Activated T-cell treated with anti-CD3 and anti-CD28 coated beads, Interleukin-2, amount 50 U/mL, for 4 hours (primary cell): ENCODE results near the gene CTBP1. TPM values are rescaled to one million over a fixed set of nuclear protein-coding genes. Genes with fewer than 3 reads are reported as not detected.
A peak's percentile ranks its signal among the peaks of the same experiment; 100 is the strongest.

Experiments
- ATAC-seq, 2 donors: fragments of 200-7000 bp; cut with Tn5 transposase; one replicate each; pipeline ENCODE4 v1.10.0; 2021
- DNase-seq: peaks from one replicate; pipeline ENCODE4 v3.0.0-alpha.2; 2020
- H3K27me3 Mint-ChIP-seq: one replicate; pipeline ENCODE4 v1.8.0; 2021; ENCODE audit warnings: low read depth, mixed read lengths
- H3K36me3 Mint-ChIP-seq: one replicate; pipeline ENCODE4 v1.8.0; 2022; ENCODE audit warnings: mixed read lengths; ENCODE audit not compliant: insufficient read depth
- H3K4me1 Mint-ChIP-seq: one replicate; pipeline ENCODE4 v1.8.0; 2021; ENCODE audit warnings: low read depth, mixed read lengths
- H3K4me3 Mint-ChIP-seq: one replicate; pipeline ENCODE4 v1.8.0; 2021; ENCODE audit warnings: mild to moderate bottlenecking, moderate library complexity, mixed read lengths
- H3K9me3 Mint-ChIP-seq: one replicate; pipeline ENCODE4 v1.8.0; 2021; ENCODE audit warnings: mixed read lengths
- total RNA-seq, 3 donors: library from RNA; stranded (reverse); gene quantifications; one replicate each; pipeline ENCODE4 v1.2.1, GENCODE V29; 2021

The CTBP1 gene
- total RNA-seq, 3 donors from 2014 or later: 166 to 186 (median 177) TPM

DNA sequence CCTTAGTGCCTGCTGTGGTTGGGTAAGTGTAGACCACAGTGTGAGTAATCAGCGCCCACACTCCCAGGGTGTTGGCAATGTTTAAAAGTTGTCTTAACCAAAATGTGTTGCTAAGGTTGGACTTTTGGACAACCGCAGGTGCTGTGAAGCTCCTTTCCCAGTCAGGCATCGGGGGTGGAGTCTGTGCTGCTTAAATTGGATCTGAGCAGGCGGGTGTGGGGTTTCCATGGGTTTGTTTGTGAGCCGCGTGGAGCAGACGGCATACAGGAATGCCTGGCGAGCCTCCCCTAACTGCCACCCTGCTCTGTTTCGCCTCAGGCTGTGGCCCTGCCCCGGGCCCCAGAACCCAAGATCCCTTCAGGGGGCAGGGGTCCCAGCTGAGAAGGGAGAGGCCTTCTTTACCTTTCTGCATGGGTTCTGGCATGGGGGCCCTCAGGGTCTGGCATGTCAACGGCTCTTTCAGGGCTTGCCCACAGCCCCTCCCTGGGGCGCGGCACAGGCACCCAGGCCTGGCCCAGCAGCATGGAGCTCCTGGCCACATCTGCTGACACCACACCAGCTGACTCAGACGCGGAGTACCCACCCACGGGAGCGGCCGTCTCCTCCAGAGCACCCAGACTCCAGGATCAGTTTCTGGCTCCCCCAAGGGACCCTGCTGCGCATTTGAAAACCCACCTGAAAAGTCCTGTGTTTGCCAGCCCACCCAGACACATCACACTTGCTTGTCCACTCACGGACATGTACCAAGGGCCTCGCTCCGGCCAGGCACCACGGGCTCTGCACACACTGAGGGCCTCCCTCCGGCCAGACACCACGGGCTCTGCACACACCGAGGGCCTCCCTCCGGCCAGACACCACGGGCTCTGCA, 71.4 kb downstream of the CTBP1 start:
- Mint-ChIP-seq H3K4me3 (no peak overlapping the region), H3K36me3 (peaks cover 3% of the 10 kb centered on the region), H3K27me3 (peaks cover 11% of the 10 kb centered on the region), H3K9me3 (peaks cover 16% of the 10 kb centered on the region), H3K4me1 (peaks cover 14% of the 10 kb centered on the region)
- no peak for DNase-seq
- peak; percentile 53 to 77 for ATAC-seq

DNA sequence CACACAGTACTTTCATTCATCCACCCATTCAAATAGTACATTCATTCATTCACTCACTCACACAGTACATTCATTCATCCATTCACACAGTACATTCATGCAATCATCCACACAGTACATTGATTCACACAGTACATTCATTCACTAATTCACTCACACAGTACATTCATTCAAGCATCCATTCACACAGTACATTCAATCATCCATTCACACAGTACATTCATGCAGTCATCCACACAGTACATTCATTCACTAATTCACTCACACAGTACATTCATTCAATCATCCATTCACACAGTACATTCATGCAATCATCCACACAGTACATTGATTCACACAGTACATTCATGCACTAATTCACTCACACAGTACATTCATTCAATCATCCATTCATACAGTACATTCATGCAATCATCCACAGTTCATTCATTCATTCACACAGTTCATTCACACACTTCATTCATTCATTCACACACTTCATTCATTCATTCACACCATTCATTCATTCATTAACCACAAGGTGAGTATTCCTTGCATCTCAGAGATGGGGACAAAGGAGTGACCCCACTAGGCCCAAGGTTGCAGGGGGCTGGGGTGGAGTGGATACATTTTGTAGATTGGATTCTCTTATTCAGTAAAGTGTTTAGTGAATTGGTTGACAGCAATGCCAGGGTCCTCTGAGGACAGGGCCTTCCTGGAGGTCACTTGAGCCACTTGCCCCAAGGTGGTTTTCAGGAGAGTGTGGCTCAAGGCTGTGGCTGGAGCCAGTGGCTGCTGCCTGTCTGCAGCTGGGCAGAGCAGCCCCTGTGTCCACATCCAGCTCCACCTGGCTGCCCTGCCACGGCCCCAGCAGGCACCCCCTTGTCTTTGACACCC, 72.3 kb downstream of the CTBP1 start:
- ATAC-seq (peak in 1 of 2 donors; percentile 9), DNase-seq (no peak)
- Mint-ChIP-seq H3K27me3 (peaks cover 11% of the 10 kb centered on the region), H3K36me3 (peaks cover 3% of the 10 kb centered on the region), H3K4me3 (no peak overlapping the region), H3K9me3 (peaks cover 16% of the 10 kb centered on the region), H3K4me1 (peaks cover 10% of the 10 kb centered on the region)

DNA sequence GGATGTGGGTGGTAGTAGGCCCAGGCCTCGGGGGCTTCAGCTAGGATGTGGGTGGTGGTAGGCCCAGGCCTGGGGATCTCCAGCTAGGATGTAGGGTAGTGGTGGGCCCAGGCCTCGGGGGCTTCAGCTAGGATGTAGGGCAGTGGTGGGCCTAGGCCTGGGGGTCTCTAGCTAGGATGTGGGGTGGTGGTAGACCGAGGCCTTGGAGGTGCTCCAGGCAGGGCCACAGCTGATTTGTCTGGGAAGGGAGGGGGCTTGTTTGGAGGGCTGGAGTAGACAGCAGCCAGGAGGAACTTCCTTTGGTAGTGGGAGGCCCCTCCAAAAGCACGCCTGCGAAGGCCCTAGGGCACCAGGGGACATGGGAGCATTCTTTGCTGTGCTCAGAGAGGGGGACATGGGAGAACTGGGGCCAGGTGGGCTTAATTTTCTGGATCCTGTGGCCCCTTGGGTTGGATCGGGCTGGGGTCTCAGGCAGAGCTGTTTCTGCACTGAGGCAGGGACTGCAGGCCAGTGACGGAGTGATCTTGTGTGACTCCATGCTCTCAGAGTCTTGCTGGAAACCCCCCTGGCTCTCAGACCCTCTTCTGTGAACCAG, 73.2 kb downstream of the CTBP1 start:
- Mint-ChIP-seq H3K4me3 (no peak overlapping the region), H3K4me1 (peaks cover 11% of the 10 kb centered on the region), H3K27me3 (peaks cover 13% of the 10 kb centered on the region), H3K9me3 (peaks cover 10% of the 10 kb centered on the region), H3K36me3 (peaks cover 3% of the 10 kb centered on the region)
- ATAC-seq (no peak), DNase-seq (no peak)

DNA sequence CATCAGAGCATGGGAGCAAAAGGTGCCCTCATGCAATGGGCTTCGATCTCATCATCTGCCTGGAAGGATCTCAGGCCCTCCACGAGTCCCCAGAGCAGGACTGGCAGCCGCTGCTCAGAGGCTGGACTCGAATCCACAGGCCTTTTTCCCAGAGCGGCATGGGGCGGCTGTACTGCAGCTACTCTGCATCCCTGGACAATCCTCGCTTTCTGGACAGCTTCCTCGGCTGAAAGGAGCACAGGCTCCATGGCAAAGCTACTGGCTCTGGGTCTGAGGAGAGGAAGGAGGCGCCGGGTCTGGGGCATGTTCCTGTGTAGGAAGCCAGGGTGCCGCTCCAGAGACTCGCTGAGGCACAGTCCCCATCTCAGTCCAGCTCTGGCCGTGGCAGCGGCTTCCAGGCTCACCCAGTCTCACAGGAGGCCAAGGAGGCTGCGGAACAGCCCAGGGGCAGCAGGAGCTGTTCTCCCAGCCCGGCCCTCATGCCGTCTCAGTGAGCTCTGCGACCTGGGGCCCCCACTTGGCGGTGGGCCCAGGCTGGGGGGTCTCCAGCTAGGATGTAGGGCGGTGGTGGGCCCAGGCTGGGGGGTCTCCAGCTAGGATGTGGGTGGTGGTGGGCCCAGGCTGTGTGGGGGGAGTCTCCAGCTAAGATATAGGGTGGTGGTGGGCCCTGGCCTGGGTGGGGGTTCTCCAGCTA, 73.8 kb downstream of the CTBP1 start:
- Mint-ChIP-seq H3K9me3 (peaks cover 4% of the 10 kb centered on the region), H3K4me3 (no peak overlapping the region), H3K36me3 (no peaks in the 10 kb centered on the region), H3K27me3 (peaks cover 18% of the 10 kb centered on the region), H3K4me1 (peaks cover 10% of the 10 kb centered on the region)
- ATAC-seq: no peak
- DNase-seq: no peak

DNA sequence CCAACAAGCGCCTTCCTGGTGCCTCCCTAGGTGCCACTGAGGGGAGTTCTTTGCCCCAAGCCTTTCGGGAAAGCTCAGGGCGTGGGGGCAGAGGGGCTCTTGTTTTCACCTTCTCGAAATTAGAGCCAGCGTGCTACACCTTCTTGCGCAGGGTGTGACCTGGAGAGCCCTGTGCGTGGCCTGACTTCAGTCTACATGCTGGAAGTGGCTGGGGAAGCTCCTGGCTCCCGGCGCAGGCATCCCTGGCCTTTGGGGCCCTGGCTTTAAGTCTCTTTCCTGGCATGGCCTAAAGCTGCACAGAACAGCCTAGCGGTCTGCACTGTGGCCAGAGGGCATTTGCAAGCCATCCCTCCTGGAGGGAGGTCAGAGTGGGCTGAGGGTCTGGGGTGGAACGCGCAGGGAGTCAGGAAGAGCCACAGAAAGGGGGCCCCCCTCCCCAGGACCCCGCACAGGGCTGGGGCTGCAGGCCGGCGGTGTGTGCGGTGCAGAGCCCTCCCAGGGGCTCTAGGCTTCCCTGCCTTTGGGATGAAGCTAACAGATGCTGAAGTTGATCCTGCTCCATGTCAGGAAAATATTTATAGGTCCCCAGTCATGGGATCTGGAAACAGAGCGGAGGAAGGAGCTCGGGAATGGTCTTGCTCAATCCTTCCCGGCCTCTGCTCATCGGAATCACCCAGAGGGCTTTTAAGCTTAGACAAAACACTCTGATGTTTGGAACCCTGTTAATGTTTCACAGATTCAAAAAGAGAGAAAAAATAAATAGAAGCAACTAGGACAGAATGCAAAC, 75.8 kb downstream of the CTBP1 start:
- H3K36me3 Mint-ChIP-seq: no peaks in the 10 kb centered on the region
- no peaks in the 10 kb centered on the region for H3K9me3 Mint-ChIP-seq
- DNase-seq (no peak), ATAC-seq (no peak)
- H3K4me3 Mint-ChIP-seq: no peak overlapping the region
- H3K4me1 Mint-ChIP-seq: peaks cover 11% of the 10 kb centered on the region
- H3K27me3 Mint-ChIP-seq: peaks cover 18% of the 10 kb centered on the region

DNA sequence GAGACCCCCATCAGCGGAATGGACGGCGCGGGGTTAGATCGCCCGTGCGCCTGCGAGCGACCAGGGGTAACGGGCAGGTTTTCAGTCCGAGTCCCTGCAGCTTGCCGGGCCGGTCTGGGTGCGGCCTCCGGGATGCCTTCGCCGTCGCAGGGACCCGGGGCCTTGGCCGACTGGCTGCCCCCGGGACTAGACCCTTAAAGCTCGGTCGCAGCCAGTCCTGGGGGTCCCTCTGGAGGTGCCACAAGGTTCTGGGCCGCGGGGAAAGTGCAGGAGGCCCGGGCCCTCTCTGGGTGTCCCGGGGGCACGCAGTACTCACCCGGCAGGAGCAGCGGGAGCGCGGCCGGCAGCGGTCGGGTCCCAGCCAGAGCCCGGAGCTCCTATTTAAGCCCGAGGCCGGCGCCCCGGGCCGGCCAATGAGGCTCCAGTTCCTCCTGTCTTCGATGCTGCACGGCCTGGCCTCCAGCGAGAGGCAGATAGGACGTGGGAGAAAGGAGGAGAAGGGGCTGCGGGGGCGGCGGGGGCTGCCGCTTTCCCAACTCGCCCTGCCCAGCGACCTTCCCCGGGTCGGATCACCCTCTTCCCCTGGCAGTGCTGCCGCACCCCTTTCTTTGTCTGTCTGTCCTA, 76.6 kb downstream of the CTBP1 start, which contains the start of gene SPON2:
TSS of gene SPON2 (minus strand) at position 356 of the 624 bp plus-strand sequence.
- Mint-ChIP-seq H3K4me3 (peak within 1 kb of the TSS; percentile 65), H3K27me3 (peaks cover 18% of the 10 kb centered on the region), H3K4me1 (peaks cover 14% of the 10 kb centered on the region), H3K9me3 (no peaks in the 10 kb centered on the region), H3K36me3 (no peaks in the 10 kb centered on the region)
- ATAC-seq (no peak), DNase-seq (no peak)

DNA sequence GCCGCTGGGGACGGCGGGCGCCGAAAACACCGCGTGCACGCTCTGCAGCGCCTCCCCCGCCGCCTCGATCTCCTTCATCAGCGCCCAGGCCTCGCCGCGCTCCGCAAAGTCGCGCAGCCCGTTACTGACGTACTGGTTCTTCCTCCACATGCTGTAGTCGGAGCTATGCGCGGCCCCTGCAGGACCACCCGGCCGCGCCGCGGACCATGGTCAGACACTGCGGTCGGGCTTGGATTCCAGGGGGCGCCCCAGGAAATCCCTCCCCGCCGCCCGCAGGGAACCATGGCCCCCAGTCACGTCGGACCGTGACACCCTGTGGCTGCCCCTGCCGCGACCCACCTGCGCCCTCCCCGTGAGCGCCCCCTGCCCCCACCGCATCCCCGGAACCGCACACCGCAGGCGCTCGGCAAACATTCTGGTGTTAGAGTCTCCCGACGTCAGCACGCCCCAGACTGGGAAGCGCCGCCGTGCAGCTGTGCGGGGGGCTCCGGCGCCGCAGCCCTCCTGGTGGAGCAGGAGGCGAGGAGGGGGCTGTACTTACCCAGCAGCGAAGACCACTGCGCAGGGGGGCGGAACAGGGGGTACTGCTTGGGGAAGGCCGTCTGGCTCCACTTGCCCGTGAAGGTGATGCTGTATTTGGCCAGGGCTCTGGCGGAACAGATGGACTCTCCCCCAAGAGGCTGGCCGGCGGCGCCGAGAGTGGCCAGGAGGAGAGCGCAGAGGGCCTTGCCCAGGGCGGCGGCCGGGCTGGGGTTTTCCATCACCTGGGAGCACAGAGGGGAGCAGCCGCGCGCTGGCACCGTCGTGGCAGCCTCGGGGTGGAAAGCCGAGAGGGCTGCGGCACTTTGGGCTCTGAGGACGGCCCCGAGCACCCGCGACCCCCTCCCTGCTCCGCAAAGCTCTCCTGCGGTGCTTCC, 77.4 kb downstream of the CTBP1 start:
- ATAC-seq (peak; percentile 31 to 39), DNase-seq (peak; percentile 49)
- no peaks in the 10 kb centered on the region for H3K36me3 Mint-ChIP-seq
- peaks cover 17% of the 10 kb centered on the region for H3K4me1 Mint-ChIP-seq
- H3K27me3 Mint-ChIP-seq: peaks cover 18% of the 10 kb centered on the region
- H3K4me3 Mint-ChIP-seq: peak overlapping the region; percentile 65
- no peaks in the 10 kb centered on the region for H3K9me3 Mint-ChIP-seq

DNA sequence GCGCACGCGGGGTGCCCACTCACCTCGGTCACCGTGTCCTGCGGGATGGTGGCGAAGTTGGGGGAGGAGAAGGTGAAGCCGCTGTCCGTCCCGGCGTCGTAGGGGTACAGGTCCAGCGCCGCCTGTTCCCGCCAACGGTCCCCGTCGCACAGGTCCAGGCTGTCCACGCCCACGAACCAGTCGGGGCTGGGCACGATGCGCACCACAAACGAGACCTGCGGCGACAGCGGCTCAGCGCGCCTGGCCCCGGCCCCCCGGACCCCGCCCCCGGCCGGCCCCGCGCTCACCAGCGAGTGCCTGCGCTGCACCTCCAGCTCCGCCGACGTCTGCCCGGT, 78.0 kb downstream of the CTBP1 start:
- Mint-ChIP-seq H3K4me3 (no peak overlapping the region), H3K36me3 (no peaks in the 10 kb centered on the region)

DNA sequence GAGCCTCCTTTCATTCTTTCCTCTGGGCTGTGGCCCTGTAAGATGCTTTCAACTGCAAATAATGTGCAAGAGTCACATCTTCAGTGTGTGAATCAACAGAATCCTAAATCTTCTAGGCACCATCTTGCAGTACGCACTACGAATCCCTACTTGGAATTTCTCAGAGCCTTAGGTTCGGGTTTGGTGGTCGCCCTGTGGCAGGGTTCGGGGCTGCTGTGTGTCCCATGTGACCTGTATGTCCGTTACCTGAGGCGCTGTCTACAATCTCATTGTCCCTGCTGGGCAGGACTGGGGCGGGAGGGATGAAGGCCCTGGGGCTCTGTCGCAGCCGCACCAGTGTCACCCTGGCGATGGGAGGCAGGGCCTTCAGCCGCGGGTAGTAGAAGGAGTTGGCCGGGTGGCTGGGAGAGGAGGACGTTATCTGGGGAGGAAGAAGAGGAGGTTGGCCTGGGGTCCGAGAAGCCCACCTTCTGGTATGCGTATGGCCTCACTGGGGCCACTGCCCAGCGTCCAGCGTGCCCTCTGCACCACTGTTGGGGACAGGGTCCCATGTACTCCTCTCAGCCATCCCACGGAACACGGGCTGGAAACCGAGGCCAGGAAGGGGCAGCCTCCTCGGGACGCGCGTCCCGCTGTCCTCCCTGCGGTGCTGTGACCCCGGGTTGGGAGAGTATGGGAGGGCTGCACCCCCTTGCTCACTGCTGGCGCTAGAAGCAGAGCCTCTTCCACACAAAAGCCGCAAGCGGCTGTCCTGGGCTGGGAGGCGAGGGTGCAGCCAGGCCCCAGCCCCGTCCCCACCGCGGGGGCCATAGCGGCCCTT, 78.6 kb downstream of the CTBP1 start:
- no peaks in the 10 kb centered on the region for H3K9me3 Mint-ChIP-seq
- ATAC-seq (no peak), DNase-seq (no peak)
- peaks cover 18% of the 10 kb centered on the region for H3K27me3 Mint-ChIP-seq
- peak overlapping the region; percentile 54 for H3K4me3 Mint-ChIP-seq
- H3K4me1 Mint-ChIP-seq: peaks cover 15% of the 10 kb centered on the region
- H3K36me3 Mint-ChIP-seq: no peaks in the 10 kb centered on the region

More for the DNA sequence above, 78.0 kb downstream of the CTBP1 start:
- ATAC-seq (no peak), DNase-seq (no peak)
- H3K9me3 Mint-ChIP-seq: no peaks in the 10 kb centered on the region
- peaks cover 18% of the 10 kb centered on the region for H3K27me3 Mint-ChIP-seq
- peaks cover 15% of the 10 kb centered on the region for H3K4me1 Mint-ChIP-seq

DNA sequence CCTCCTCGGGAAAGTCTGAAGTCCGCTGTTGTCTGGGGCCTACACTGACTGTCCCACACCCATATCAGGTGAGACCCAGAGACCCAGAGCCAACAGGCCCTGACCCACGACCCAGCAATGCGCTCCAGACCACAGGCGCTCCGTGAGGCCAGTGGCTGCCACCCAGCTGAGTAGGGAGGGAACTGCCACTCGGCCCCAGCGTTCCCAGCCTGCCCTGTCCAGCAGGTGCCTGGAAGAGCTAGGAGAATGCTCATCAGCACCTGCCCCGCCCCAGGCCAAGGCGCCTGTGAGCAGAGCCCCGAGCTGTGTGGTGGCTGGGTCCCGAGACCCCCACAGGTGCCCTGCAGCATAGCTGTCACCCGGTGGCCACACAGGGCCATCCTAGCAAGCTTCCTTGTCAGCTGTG, 79.2 kb downstream of the CTBP1 start:
- Mint-ChIP-seq H3K27me3 (peaks cover 18% of the 10 kb centered on the region), H3K4me3 (no peak overlapping the region), H3K36me3 (no peaks in the 10 kb centered on the region), H3K9me3 (no peaks in the 10 kb centered on the region), H3K4me1 (peaks cover 15% of the 10 kb centered on the region)
- DNase-seq: no peak
- no peak for ATAC-seq

DNA sequence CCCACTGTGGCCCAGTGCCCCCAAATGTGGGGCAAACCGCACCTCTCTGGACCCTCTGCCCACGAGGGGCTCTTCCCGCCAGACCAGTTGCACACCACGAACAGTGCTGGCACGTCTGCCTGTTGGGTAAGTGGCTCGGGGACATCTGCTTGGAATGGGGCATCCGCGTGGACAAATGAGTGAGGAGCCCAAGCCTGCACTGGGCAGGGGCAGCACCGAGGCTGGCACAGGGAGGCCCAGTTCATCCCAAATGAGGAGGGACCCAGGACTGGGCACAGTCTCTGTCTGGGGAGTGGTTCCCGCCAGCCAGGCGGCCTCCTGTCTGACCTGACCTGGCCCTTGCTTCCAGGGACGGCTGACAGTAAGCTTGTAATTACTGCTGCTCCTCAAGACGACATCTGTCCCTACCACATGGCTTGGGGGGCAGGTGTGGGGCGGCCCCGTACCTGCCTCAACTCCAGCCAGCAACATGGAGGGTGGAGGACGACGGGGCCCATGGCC, 79.7 kb downstream of the CTBP1 start:
- Mint-ChIP-seq H3K27me3 (peaks cover 18% of the 10 kb centered on the region), H3K9me3 (no peaks in the 10 kb centered on the region), H3K36me3 (no peaks in the 10 kb centered on the region), H3K4me1 (peaks cover 15% of the 10 kb centered on the region), H3K4me3 (peak overlapping the region; percentile 42)
- ATAC-seq (no peak), DNase-seq (no peak)
